Activated naive CD8-positive, alpha-beta T cell treated with anti-CD3 and anti-CD28 coated beads, Interleukin-2, amount 10 ng/mL, durations not matched to agents 7 days and 5 days (primary cell): ENCODE data around the gene HSD11B2. TPM values are rescaled to one million over a fixed set of nuclear protein-coding genes. Genes with fewer than 3 reads are reported as not detected.
A peak's percentile ranks its signal among the peaks of the same experiment; 100 is the strongest.

Source experiments
- ATAC-seq: fragments of 150-1000 bp; cut with Tn5 transposase; one replicate; pipeline ENCODE4 v1.10.0; 2021; ENCODE audit warnings: low read depth, moderate library complexity
- POLR2A ChIA-PET: fragments of 350-600 bp; sonication (Branson Sonifier 250); formaldehyde crosslinking; loops from one replicate; lab custom pipeline; 2021; ENCODE audit warnings: antibody characterized with exemption; lab: Charles Lee
- DNase-seq: peaks from one replicate; pipeline ENCODE4 v3.0.0; 2021
- H3K27ac Mint-ChIP-seq: one replicate; pipeline ENCODE4 v1.8.0; 2022; ENCODE audit warnings: mild to moderate bottlenecking, mixed read lengths
- H3K27me3 Mint-ChIP-seq: one replicate; pipeline ENCODE4 v1.8.0; 2022; ENCODE audit warnings: mild to moderate bottlenecking, moderate library complexity, mixed read lengths
- H3K36me3 Mint-ChIP-seq: one replicate; pipeline ENCODE4 v1.8.0; 2021; ENCODE audit warnings: mild to moderate bottlenecking, mixed read lengths
- H3K4me1 Mint-ChIP-seq: one replicate; pipeline ENCODE4 v1.8.0; 2021; ENCODE audit warnings: mixed read lengths
- H3K4me3 Mint-ChIP-seq: one replicate; pipeline ENCODE4 v1.8.0; 2022; ENCODE audit warnings: mild to moderate bottlenecking, moderate library complexity, mixed read lengths
- H3K9me3 Mint-ChIP-seq: one replicate; pipeline ENCODE4 v1.8.0; 2021; ENCODE audit warnings: mixed read lengths
- total RNA-seq, 2 experiments: library from RNA; stranded (reverse); gene quantifications; one replicate each; pipeline ENCODE4 v1.2.3, GENCODE V29; 2021

Gene HSD11B2
- total RNA-seq, 2 experiments from 2014 or later, result not detected

DNA sequence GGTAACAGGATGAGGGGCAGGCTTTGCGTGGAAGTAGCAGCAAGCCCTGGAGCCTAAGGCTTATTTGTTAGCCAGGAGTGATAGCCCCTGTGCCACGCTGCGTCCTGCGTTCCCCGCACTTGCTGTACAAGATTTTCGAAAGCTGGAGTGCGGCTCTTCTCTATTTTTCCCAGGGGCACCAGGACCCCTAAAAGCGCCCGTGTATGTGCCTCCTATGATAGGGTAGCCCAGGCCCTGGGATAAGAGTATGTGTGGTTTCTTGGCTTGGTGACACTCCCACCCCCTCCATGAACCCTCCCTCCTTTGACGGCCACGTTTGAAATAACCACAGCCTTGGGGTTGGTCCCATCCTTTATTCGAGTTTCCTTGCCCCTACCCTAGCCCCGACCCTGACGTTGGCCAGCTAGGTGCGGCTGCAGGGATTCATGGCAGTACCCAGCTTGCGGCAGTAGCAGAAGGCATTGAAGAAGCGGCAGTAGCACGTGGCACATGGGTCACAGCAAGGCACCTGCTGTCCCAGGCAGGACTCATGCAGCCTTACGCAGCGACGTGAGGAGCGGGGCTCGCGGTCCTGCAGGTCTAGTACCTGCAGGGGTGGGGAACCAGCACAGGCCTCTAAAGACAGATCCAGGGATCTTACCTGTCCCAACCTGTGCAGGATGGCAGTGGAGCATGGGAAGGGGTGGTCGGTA lies 51.5 kb downstream of the HSD11B2 start:
- Mint-ChIP-seq H3K27me3 (no peaks in the 10 kb centered on the region), H3K4me1 (peaks cover 13% of the 10 kb centered on the region), H3K4me3 (peak overlapping the region; percentile 93), H3K9me3 (no peaks in the 10 kb centered on the region), H3K27ac (peak overlapping the region; percentile 98), H3K36me3 (peaks cover 6% of the 10 kb centered on the region)
- POLR2A ChIA-PET, result interaction anchor here (1.3 to 2.9 kb wide), 7 partner anchors 10 to 454 kb away, joined by 3 to 19 read pairs (median 10); partner anchors contain the start of genes ACD, CARMIL2, PSMB10 and TMEM208
- no peak for ATAC-seq
- no peak for DNase-seq

- peaks cover 13% of the 10 kb centered on the region for H3K4me1 Mint-ChIP-seq
- no peaks in the 10 kb centered on the region for H3K9me3 Mint-ChIP-seq
- ATAC-seq (no peak), DNase-seq (no peak)
- peaks cover 6% of the 10 kb centered on the region for H3K36me3 Mint-ChIP-seq
- peak within 1 kb of the TSS; percentile 93 for H3K4me3 Mint-ChIP-seq
- no peaks in the 10 kb centered on the region for H3K27me3 Mint-ChIP-seq
- H3K27ac Mint-ChIP-seq, result peak within 1 kb of the TSS; percentile 98
- POLR2A ChIA-PET, result interaction anchor here (2.8 to 2.9 kb wide), 2 partner anchors 162 to 453 kb away, joined by 10 to 19 read pairs; partner anchors contain the start of genes CARMIL2 and PSMB10
Measured at GRCh38 chr16:67483150-67483549, 52.2 kb downstream of the HSD11B2 start, which contains the start of gene AGRP. Gene AGRP (minus strand): TSS chr16:67483547. CDS start chr16:67483398, 149 bp downstream.

GRCh38 chr16:67483731-67484525 lies 53.0 kb downstream of the HSD11B2 start:
- Mint-ChIP-seq H3K36me3 (peaks cover 6% of the 10 kb centered on the region), H3K27ac (peak overlapping the region; percentile 30), H3K27me3 (no peaks in the 10 kb centered on the region), H3K4me1 (peaks cover 13% of the 10 kb centered on the region), H3K4me3 (no peak overlapping the region), H3K9me3 (no peaks in the 10 kb centered on the region)
- DNase-seq (no peak), ATAC-seq (no peak)
- POLR2A ChIA-PET, result no interaction called here

DNA sequence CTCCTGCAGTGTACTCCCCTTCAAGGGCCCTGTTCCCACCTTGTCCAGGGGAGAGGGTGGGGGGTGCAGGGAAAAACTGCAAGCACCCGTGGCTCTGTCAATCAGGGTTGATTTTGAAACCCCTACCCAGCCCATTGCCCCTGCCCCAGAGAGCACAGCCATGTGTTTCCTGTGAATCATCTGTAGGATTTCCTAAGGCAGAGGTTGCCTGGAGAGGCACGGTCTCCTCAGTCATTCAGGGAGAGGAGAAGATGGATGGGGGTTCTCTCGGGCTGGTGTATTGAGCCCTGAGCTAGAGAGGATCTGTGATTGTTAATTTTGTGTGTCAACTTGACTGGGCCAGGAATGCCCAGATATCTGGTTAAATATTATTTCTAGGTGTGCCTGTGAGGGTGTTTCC lies 55.9 kb downstream of the HSD11B2 start:
- POLR2A ChIA-PET, result no interaction called here

More for the DNA sequence above, 55.9 kb downstream of the HSD11B2 start:
- DNase-seq (no peak), ATAC-seq (no peak)
- no peak overlapping the region for H3K4me3 Mint-ChIP-seq
- H3K27ac Mint-ChIP-seq, result no peak overlapping the region
- H3K27me3 Mint-ChIP-seq, result no peaks in the 10 kb centered on the region
- peaks cover 10% of the 10 kb centered on the region for H3K4me1 Mint-ChIP-seq
- H3K9me3 Mint-ChIP-seq, result no peaks in the 10 kb centered on the region
- peaks cover 7% of the 10 kb centered on the region for H3K36me3 Mint-ChIP-seq

Other genes starting within 250 kb of the HSD11B2 start
- gene MATCAP1, start 247.2 kb upstream of the HSD11B2 start, total RNA-seq, result 10 to 100 TPM; 57.4 to 59.1 TPM
- gene EXOC3L1, start 241.0 kb upstream of the HSD11B2 start, total RNA-seq, result not detected
- 100 to 1,000 TPM; 105 to 114 TPM for gene E2F4, start 239.0 kb upstream of the HSD11B2 start, total RNA-seq
- 1 to 10 TPM; 7.6 to 9.4 TPM for gene ELMO3, start 232.0 kb upstream of the HSD11B2 start, total RNA-seq
- 10 to 100 TPM; 30.3 to 30.5 TPM for gene TMEM208, start 204.0 kb upstream of the HSD11B2 start, total RNA-seq
- gene FHOD1, start 183.6 kb upstream of the HSD11B2 start, total RNA-seq, result 10 to 100 TPM; 92.2 to 92.8 TPM
- gene SLC9A5, start 182.1 kb upstream of the HSD11B2 start, total RNA-seq, result 1 to 10 TPM; 3.5 to 4.5 TPM
- 10 to 100 TPM; 15.7 to 18.2 TPM for gene PLEKHG4, start 151.6 kb upstream of the HSD11B2 start, total RNA-seq
- gene KCTD19, start 104.4 kb upstream of the HSD11B2 start, total RNA-seq, result 1 to 10 TPM; 1.2 to 1.6 TPM
- gene LRRC36, start 104.3 kb upstream of the HSD11B2 start, total RNA-seq, result under 1 TPM; 0.28 to 0.64 TPM
- not detected for gene TPPP3, start 37.6 kb upstream of the HSD11B2 start, total RNA-seq
- gene ZDHHC1, start 14.6 kb upstream of the HSD11B2 start, total RNA-seq, result under 1 TPM; 0.36 to 0.40 TPM
- 10 to 100 TPM; 41.8 to 48.8 TPM for gene ATP6V0D1, start 50.0 kb downstream of the HSD11B2 start, total RNA-seq
- not detected for gene AGRP, start 52.4 kb downstream of the HSD11B2 start, total RNA-seq
- gene RIPOR1, start 97.7 kb downstream of the HSD11B2 start, total RNA-seq, result 10 to 100 TPM; 28.7 to 35.7 TPM
- gene CTCF, start 131.4 kb downstream of the HSD11B2 start, total RNA-seq, result 10 to 100 TPM; 69.9 to 72.3 TPM
- 100 to 1,000 TPM; 199 to 203 TPM for gene CARMIL2, start 214.0 kb downstream of the HSD11B2 start, total RNA-seq
- gene ACD, start 229.1 kb downstream of the HSD11B2 start, total RNA-seq, result 10 to 100 TPM; 50.7 to 54.2 TPM
- gene PARD6A, start 229.8 kb downstream of the HSD11B2 start, total RNA-seq, result 10 to 100 TPM in 1 of 2 experiments, 1 to 10 TPM in 1; 9.5 to 11.1 TPM
- 10 to 100 TPM in 1 of 2 experiments, 1 to 10 TPM in 1; 9.6 to 12.1 TPM for gene ENKD1, start 235.6 kb downstream of the HSD11B2 start, total RNA-seq
- gene C16orf86, start 235.7 kb downstream of the HSD11B2 start, total RNA-seq, result 1 to 10 TPM; 5.6 to 5.8 TPM